Esophagus squamous epithelium (tissue), 4 donors: ENCODE results near the gene CHST8.

ENCODE experiments used
- POLR2A ChIP-seq, 4 donors: fragments of 450-650 bp; IDR thresholded peaks; one replicate each; pipeline ENCODE4 v1.6.1; 2017; ENCODE audit warnings: antibody characterized with exemption in 4 of 4, mild to moderate bottlenecking in 4 of 4, moderate library complexity in 3 of 4
- TF ChIP-seq, protein P1 (sequence below), 6 experiments: fragments of 450-650 bp in 4 of 6; fragments of 200-600 bp in 2 of 6; sonication (generic) in 2 of 6; IDR thresholded peaks; one replicate each; pipeline ENCODE4 v1.5.1; 2016 to 2019; ENCODE audit warnings: antibody characterized with exemption in 6 of 6, mild to moderate bottlenecking in 4 of 6, moderate library complexity in 4 of 6

GRCh38 chr19:33780251-33780650 is 158.5 kb downstream of the CHST8 start:
- TF ChIP-seq, protein P1, sequence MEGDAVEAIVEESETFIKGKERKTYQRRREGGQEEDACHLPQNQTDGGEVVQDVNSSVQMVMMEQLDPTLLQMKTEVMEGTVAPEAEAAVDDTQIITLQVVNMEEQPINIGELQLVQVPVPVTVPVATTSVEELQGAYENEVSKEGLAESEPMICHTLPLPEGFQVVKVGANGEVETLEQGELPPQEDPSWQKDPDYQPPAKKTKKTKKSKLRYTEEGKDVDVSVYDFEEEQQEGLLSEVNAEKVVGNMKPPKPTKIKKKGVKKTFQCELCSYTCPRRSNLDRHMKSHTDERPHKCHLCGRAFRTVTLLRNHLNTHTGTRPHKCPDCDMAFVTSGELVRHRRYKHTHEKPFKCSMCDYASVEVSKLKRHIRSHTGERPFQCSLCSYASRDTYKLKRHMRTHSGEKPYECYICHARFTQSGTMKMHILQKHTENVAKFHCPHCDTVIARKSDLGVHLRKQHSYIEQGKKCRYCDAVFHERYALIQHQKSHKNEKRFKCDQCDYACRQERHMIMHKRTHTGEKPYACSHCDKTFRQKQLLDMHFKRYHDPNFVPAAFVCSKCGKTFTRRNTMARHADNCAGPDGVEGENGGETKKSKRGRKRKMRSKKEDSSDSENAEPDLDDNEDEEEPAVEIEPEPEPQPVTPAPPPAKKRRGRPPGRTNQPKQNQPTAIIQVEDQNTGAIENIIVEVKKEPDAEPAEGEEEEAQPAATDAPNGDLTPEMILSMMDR (IDR thresholded peaks at IDR 0.05) = no peak
- no peak for TF ChIP-seq POLR2A (IDR thresholded peaks at IDR 0.05)
